Measurements from ENCODE around the gene PARD3.
A peak's percentile ranks its signal among the peaks of the same experiment; 100 is the strongest.

PARD3 gene

DNA sequence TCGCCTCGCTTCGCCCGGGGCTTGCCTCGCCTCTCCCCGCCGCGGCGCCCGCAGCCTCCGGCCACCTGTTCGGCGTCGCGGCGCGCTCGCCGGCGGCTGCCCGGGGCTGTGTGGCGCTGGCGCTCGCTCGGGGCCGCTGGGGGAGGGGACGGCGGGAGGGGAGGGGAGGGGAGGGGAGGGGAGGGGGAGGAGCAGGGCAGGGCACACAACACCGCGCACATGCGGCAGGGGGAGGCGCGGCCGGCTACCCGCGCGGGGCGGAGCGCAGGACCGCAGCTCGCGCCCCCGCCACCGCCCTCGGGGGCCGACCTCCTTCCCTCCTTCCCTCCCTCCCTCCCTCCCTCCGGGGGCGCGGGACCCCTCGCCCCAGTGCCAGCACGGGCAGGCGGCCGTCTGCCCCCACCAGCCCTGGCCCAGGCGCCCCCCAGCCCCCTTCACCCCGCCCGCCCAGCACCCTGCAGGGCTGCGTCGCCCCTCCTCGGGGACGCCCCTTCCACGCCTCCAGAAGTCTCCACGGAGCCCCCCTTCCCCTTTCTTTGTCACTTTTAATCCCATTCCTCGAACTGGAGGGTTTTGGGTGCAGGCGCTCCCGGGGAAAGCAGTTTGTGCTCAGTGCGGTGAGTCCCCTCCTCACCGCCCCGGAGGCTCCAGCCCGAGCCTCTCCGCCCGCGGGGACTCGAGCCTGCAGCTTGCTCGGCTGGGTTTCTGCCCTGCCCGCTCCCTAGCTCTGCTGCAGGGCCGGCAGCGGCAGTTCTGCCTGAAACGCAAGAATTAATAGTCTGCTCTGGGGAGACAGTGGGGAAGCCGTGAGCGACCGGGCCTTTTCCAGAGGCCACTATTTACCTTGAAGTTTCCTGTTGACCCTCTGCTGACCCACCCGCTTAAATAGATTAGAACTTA lies at the start of gene PARD3:
PARD3 (minus strand) TSS at position 112 of the 900 bp plus-strand sequence. CDS start 301 bp downstream, outside the sequence.
- TF ChIP-seq, protein P1, sequence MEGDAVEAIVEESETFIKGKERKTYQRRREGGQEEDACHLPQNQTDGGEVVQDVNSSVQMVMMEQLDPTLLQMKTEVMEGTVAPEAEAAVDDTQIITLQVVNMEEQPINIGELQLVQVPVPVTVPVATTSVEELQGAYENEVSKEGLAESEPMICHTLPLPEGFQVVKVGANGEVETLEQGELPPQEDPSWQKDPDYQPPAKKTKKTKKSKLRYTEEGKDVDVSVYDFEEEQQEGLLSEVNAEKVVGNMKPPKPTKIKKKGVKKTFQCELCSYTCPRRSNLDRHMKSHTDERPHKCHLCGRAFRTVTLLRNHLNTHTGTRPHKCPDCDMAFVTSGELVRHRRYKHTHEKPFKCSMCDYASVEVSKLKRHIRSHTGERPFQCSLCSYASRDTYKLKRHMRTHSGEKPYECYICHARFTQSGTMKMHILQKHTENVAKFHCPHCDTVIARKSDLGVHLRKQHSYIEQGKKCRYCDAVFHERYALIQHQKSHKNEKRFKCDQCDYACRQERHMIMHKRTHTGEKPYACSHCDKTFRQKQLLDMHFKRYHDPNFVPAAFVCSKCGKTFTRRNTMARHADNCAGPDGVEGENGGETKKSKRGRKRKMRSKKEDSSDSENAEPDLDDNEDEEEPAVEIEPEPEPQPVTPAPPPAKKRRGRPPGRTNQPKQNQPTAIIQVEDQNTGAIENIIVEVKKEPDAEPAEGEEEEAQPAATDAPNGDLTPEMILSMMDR (conservative IDR thresholded peaks at IDR 0.05), result no peak
- peak within 1 kb of the TSS; percentile 91 for H3K27ac ChIP-seq

DNA sequence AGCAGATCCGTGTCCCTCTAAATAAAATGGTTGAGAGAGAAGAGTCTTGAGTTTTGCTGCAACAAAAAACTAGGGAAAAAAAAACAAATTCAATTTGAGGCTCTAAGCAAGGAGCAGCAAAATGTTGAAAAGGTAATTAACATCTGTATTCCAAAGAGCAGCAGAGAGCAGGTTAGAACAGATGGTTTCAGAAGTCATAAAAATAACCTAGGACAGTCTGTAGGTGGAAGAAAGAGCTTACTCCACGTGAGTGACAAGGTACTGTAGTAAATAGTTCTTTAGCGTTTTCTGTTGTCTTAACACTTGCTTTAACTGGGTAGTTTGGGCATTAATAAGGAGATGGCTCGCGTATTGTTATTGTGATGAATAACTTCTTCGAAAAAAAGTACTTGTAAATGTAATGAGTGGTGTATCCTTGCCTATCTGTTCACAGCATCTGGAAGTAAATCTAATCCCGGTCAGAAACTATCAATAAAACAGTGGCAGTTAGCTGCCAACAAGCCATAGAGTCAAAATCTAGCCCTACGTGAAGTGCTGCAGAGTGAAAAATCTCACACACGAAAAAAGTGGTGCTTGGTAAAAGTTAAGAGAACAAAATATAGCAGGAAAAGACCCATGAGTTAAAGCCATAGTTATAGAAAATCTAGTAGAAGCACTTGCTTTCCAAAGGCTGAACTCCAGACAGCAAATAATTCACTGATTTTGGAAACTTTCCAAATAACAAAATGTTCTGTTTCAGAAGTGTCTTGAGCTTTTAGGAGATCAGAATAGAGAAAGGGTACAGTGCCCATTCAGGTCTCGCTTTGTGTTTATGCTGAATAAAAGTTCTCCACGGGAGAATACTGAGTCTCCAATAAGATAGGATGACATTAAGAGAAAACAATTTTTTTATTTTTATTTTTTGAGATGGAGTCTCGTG lies 49.3 kb upstream of the PARD3 start:
- TF ChIP-seq, protein P1 (conservative IDR thresholded peaks at IDR 0.05), result no peak

DNA sequence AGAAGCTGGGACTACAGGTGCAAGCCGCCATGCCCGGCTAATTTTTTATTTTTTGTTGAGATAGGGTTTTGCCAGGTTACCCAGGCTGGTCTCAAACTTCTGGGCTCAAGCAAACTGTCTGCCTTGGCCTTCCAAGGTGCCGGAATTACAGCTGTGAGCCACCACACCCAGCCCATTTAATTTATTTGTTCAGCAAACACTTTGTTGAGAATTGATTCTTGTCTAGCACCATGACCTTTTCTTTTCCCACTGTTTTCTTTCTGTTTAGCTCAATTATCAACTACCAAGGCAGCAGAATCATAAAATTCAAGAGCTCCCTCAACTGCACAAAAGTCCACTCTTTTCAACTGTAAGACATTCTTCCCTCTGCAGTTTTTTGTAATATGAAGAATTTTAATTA lies 47.8 kb upstream of the PARD3 start:
- H3K27ac ChIP-seq, result no peak overlapping the region
- TF ChIP-seq, protein P1 (conservative IDR thresholded peaks at IDR 0.05), result no peak

More for the DNA sequence above, 49.3 kb upstream of the PARD3 start:
- no peak overlapping the region for H3K27ac ChIP-seq

DNA sequence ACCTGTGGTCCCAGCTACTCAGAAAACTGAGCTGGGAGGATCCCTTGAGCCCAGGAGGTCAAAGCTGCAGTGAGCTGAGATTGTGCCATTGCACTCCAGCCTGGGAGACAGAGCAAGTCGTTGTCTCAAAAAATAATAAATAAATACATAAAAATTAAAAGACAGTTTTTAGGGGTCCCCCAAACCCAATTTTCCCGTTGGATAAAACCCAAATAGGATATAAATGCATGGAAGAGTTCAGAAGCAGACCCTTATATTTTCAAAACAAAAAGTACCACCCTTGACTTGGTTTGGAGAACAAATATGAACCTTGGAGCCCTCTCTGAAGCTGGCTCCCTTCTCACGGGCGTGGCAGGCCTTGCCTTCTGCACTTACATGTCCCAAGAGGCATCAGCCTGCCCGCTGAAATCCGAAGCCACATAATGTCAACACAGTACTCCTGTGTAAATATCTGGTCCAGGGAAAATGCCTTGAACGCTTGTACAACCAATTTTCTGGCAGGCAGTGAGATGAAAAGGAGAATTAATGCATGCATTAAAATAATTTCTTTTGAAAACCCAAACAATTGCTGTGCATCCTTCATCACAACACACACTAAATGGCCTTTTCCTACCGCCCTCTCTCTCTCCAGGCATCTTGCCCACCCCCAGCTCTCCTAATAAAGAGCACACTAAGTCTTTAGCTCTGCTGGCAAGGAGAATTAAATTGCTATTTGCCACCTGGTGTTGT lies 46.4 kb upstream of the PARD3 start:
- TF ChIP-seq, protein P1 (conservative IDR thresholded peaks at IDR 0.05), result no peak

DNA sequence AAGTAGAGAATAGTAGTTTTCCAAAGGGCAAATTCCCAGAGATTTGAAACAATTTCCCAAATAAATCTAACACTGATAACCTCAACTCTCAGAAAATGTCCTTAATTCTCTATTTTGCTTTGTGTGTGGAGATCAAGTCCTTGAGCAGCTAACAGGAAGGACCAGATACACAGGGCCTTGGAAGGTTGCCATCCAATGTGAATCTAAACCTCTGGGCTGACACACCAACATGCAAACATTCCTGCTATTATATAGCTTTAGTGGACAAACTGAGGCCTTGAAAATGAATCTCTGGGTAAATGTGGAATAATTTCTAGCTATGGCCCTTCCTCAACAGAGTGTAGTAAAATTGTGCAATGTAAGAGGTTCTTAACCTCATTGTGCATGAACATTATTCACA lies 44.1 kb upstream of the PARD3 start:
- peak overlapping the region; percentile 8 for H3K27ac ChIP-seq
- TF ChIP-seq, protein P1 (conservative IDR thresholded peaks at IDR 0.05), result no peak

More for the DNA sequence above, 46.4 kb upstream of the PARD3 start:
- H3K27ac ChIP-seq, result peak overlapping the region; percentile 23; the same call in 1 of the 2 replicates

DNA sequence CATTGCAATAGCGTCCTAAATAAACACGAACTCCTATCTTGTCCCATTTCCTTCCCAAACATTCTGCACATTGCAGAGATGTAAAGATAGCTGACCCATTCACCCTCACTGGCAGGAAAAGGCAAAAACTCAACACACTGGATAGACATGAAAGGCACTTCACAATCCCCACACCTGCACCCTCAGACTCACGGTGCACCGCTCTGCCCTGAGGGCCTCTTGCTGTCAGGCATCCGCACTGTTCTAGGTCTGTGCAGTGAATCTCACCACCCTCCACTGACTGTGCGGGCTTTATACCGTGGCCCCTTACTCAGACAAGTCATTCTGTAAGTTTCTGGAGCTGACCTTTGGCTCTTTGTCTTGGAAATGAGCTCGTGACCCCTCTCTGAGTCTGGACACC lies 42.9 kb upstream of the PARD3 start:
- TF ChIP-seq, protein P1 (conservative IDR thresholded peaks at IDR 0.05), result no peak
- H3K27ac ChIP-seq, result peak overlapping the region; percentile 8; the same call in 1 of the 2 replicates
